Ascending aorta (tissue), 2 donors: ENCODE data around the gene CCDC187. TPM values are rescaled to one million over a fixed set of nuclear protein-coding genes. Genes with fewer than 3 reads are reported as not detected.

Experiments
- DNase-seq, 2 donors: peaks; one replicate each; pipeline ENCODE4 v3.0.0-alpha.2; 2019; ENCODE audit warnings: low spot score in 2 of 2
- H3K27ac ChIP-seq, 2 donors: fragments of 200-600 bp; sonication (generic); one replicate each; pipeline ENCODE4 v1.5.1; 2016 to 2017; ENCODE audit warnings: mild to moderate bottlenecking in 1 of 2
- H3K27me3 ChIP-seq: fragments of 200-600 bp; sonication (generic); one replicate; pipeline ENCODE4 v1.5.1; 2017
- H3K36me3 ChIP-seq, 2 donors: fragments of 200-600 bp; sonication (generic); one replicate each; pipeline ENCODE4 v1.5.1; 2016
- H3K4me1 ChIP-seq, 2 donors: fragments of 200-600 bp; sonication (generic); one replicate each; pipeline ENCODE4 v1.5.1; 2016 to 2017; ENCODE audit warnings: mild to moderate bottlenecking in 1 of 2
- H3K4me3 ChIP-seq, 2 donors: fragments of 200-600 bp; sonication (generic); one replicate each; pipeline ENCODE4 v1.5.1; 2016 to 2017; ENCODE audit warnings: mild to moderate bottlenecking in 1 of 2
- H3K9me3 ChIP-seq, 2 donors: fragments of 200-600 bp; sonication (generic); one replicate each; pipeline ENCODE4 v1.5.1; 2016
- CTCF ChIP-seq, 3 experiments: fragments of 200-600 bp in 2 of 3; fragments of 450-650 bp in 1 of 3; sonication (generic) in 2 of 3; IDR thresholded peaks; one replicate each; pipeline ENCODE4 v1.5.1; 2016 to 2019; ENCODE audit warnings: antibody characterized with exemption in 3 of 3, mild to moderate bottlenecking in 1 of 3, moderate library complexity in 1 of 3
- intact Hi-C: fragments of 100-400 bp; cut with DNase I; formaldehyde crosslinking; loops from one replicate; pipeline ENCODE4 v1.15.1; 2023
- total RNA-seq: library from RNA; depleted of rRNA; stranded (reverse); fragments of >200 nt; gene quantifications from one replicate; pipeline ENCODE4 v1.1.0, GENCODE V29; 2016

CCDC187 gene
- total RNA-seq, 1 donor from 2014 or later, result under 0.01 TPM

- intact Hi-C loops, result no loop called here
- Histone ChIP-seq H3K27me3 (no peaks in the 10 kb centered on the region), H3K9me3 (no peaks in the 10 kb centered on the region), H3K4me1 (no peaks in the 10 kb centered on the region), H3K36me3 (peaks cover 0 to 25% of the 10 kb centered on the region in 2 donors), H3K27ac (no peak overlapping the region), H3K4me3 (no peak overlapping the region)
- no peak for DNase-seq
- no peak for TF ChIP-seq CTCF (IDR thresholded peaks at IDR 0.05)
Measured at GRCh38 chr9:136226680-136227407, 77.0 kb downstream of the CCDC187 start.

GRCh38 chr9:136225748-136226679, 77.9 kb downstream of the CCDC187 start:
- Histone ChIP-seq H3K4me3 (no peak overlapping the region), H3K27ac (no peak overlapping the region), H3K27me3 (no peaks in the 10 kb centered on the region), H3K36me3 (peaks cover 0 to 27% of the 10 kb centered on the region in 2 donors), H3K4me1 (no peaks in the 10 kb centered on the region), H3K9me3 (no peaks in the 10 kb centered on the region)
- no peak for DNase-seq
- intact Hi-C loops, result no loop called here
- TF ChIP-seq CTCF (IDR thresholded peaks at IDR 0.05), result peak; percentile 22 to 64 (median 61)

- Histone ChIP-seq H3K27me3 (no peaks in the 10 kb centered on the region), H3K36me3 (peaks cover 0 to 29% of the 10 kb centered on the region in 2 donors), H3K9me3 (no peaks in the 10 kb centered on the region), H3K4me3 (no peak overlapping the region), H3K4me1 (no peaks in the 10 kb centered on the region), H3K27ac (no peak overlapping the region)
- intact Hi-C loops, result no loop called here
- no peak for DNase-seq
- TF ChIP-seq CTCF (IDR thresholded peaks at IDR 0.05), result no peak
Measured at GRCh38 chr9:136225366-136225747, 78.5 kb downstream of the CCDC187 start.

- intact Hi-C loops, result no loop called here
- Histone ChIP-seq H3K27ac (no peak overlapping the region), H3K9me3 (no peaks in the 10 kb centered on the region), H3K4me3 (no peak overlapping the region), H3K27me3 (no peaks in the 10 kb centered on the region), H3K4me1 (no peaks in the 10 kb centered on the region), H3K36me3 (peaks cover 0 to 37% of the 10 kb centered on the region in 2 donors)
- DNase-seq, result no peak
- TF ChIP-seq CTCF (IDR thresholded peaks at IDR 0.05), result no peak
Measured at GRCh38 chr9:136223871-136224640, 79.8 kb downstream of the CCDC187 start.

- Histone ChIP-seq H3K4me1 (no peaks in the 10 kb centered on the region), H3K36me3 (peaks cover 0 to 48% of the 10 kb centered on the region in 2 donors), H3K9me3 (no peaks in the 10 kb centered on the region), H3K27me3 (no peaks in the 10 kb centered on the region), H3K4me3 (no peak overlapping the region), H3K27ac (no peak overlapping the region)
- no peak for DNase-seq
- intact Hi-C loops, result no loop called here
- TF ChIP-seq CTCF (IDR thresholded peaks at IDR 0.05), result no peak
Measured at GRCh38 chr9:136222906-136223285, 81.0 kb downstream of the CCDC187 start.
